ENCODE data around the gene ASPG.

The ASPG gene

DNA sequence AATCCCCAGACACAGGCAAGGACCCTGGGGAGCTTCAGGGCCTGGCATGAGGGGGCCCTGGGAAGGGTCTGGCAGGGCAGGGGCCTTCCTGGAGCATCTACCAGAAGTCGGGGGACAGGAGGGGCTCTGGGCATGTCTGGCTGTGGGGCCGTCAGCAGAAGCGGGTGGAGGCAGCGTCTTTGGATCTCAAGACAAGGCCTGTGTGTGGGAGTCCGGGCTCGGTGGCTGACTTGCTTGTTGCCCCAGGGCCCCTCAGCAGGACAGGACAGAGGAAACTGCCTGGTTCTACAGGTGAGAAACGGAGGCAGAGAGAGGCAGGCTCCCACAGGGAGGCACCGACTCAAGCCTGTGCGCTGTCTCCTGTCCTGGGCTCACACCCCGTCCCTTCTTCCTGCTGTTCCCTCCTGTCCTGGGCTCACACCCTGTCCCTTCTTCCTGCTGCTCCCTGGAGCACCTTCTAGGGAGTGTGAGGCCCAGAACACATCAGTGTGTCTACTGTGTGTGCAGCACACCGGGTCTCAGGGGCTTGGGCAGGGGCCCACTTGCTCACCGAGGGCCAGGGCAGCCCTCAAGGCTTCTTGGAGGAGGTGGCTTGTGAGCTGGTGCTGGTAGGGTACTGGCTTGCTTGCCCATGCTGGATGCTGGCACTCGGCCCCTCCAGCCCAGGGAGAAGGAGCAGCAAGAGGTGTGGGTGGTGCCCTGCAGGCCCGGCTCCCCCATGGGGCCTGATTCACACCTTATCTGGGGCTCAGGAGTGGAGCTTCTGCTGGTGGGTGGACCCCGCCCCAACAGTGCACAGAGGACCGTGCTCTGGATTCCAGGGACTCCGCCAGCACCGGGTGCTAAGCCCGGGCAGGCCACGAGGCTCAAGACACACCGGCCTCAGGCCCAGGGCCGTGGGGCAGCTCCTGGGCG is 14.9 kb downstream of the ASPG start:
- Histone ChIP-seq H3K9me2 (replicated peaks; ENCODE audit: insufficient read depth, low read length) (no peaks in the 10 kb centered on the region), H2AFZ (ENCODE audit: low read length) (no peak overlapping the region), H3K36me3 (replicated peaks; ENCODE audit: insufficient read depth, low read length) (no peaks in the 10 kb centered on the region), H3K4me2 (ENCODE audit: low read depth, low read length) (no peak overlapping the region), H3K9me3 (replicated peaks; ENCODE audit: insufficient read depth, low read length) (no peaks in the 10 kb centered on the region), H3K4me1 (ENCODE audit: low read length) (no peaks in the 10 kb centered on the region), H3K9ac (ENCODE audit: low read length) (no peak overlapping the region), H3K79me2 (ENCODE audit: low read length) (no peaks in the 10 kb centered on the region), H3K4me3 (ENCODE audit: low read length) (no peak overlapping the region), H3F3A (ENCODE audit: insufficient read depth, low read length) (no peaks in the 10 kb centered on the region), H3K27ac (ENCODE audit: low read length) (no peak overlapping the region), H4K20me1 (ENCODE audit: insufficient read depth, low read length) (no peaks in the 10 kb centered on the region), H3K27me3 (replicated peaks; ENCODE audit: insufficient read depth, low read length) (peaks cover 7% of the 10 kb centered on the region; the same call in 1 of the 2 replicates)
- DNase-seq = no peak
- TF ChIP-seq, protein P1, sequence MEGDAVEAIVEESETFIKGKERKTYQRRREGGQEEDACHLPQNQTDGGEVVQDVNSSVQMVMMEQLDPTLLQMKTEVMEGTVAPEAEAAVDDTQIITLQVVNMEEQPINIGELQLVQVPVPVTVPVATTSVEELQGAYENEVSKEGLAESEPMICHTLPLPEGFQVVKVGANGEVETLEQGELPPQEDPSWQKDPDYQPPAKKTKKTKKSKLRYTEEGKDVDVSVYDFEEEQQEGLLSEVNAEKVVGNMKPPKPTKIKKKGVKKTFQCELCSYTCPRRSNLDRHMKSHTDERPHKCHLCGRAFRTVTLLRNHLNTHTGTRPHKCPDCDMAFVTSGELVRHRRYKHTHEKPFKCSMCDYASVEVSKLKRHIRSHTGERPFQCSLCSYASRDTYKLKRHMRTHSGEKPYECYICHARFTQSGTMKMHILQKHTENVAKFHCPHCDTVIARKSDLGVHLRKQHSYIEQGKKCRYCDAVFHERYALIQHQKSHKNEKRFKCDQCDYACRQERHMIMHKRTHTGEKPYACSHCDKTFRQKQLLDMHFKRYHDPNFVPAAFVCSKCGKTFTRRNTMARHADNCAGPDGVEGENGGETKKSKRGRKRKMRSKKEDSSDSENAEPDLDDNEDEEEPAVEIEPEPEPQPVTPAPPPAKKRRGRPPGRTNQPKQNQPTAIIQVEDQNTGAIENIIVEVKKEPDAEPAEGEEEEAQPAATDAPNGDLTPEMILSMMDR (IDR thresholded peaks at IDR 0.05; ENCODE audit: low read length) = no peak
- TF ChIP-seq EZH2phosphoT487 (IDR thresholded peaks at IDR 0.05; ENCODE audit: low read length) (no peak), EZH2 (optimal IDR thresholded peaks at IDR 0.05; ENCODE audit: low read depth, low read length) (no peak)

DNA sequence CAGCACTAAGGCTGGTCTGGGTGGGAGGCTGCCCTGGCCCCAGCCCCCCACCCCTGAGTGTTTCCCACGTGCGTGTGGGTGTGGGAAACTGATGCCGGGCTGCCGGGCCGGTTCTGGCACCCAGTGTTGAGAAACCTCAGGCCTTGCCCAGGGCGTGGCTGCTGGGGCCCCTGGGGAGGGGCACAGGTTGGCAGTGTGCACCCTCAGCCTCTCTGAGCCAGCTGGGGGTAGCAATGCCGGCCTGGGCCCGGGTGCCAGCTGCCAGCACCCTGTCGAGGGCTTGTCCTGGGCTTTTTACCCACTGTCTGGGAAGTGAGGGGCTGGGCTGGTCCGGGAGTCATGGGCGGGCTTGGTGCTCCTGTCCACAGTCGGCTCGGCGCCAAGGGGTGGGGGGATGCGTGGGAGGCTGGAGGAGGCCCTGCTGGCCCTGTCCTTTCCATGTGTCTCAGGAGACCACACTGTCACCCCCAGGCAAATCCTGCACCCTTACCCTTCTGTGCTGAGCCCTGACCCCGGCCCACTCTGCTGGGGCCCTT is 15.7 kb downstream of the ASPG start:
- Histone ChIP-seq H3K36me3 (replicated peaks; ENCODE audit: insufficient read depth, low read length) (no peaks in the 10 kb centered on the region), H3K79me2 (ENCODE audit: low read length) (no peaks in the 10 kb centered on the region), H3K9me2 (replicated peaks; ENCODE audit: insufficient read depth, low read length) (no peaks in the 10 kb centered on the region), H3K27ac (ENCODE audit: low read length) (no peak overlapping the region), H3K27me3 (replicated peaks; ENCODE audit: insufficient read depth, low read length) (peaks cover 7% of the 10 kb centered on the region; the same call in 1 of the 2 replicates), H3K4me1 (ENCODE audit: low read length) (no peaks in the 10 kb centered on the region), H2AFZ (ENCODE audit: low read length) (no peak overlapping the region), H3K9me3 (replicated peaks; ENCODE audit: insufficient read depth, low read length) (no peaks in the 10 kb centered on the region), H3K9ac (ENCODE audit: low read length) (no peak overlapping the region), H3F3A (ENCODE audit: insufficient read depth, low read length) (no peaks in the 10 kb centered on the region), H4K20me1 (ENCODE audit: insufficient read depth, low read length) (no peaks in the 10 kb centered on the region), H3K4me2 (ENCODE audit: low read depth, low read length) (no peak overlapping the region), H3K4me3 (ENCODE audit: low read length) (no peak overlapping the region)
- TF ChIP-seq, protein P1 (IDR thresholded peaks at IDR 0.05; ENCODE audit: low read length) = no peak
- TF ChIP-seq EZH2 (optimal IDR thresholded peaks at IDR 0.05; ENCODE audit: low read depth, low read length) (no peak), EZH2phosphoT487 (IDR thresholded peaks at IDR 0.05; ENCODE audit: low read length) (no peak)
- no peak for DNase-seq

DNA sequence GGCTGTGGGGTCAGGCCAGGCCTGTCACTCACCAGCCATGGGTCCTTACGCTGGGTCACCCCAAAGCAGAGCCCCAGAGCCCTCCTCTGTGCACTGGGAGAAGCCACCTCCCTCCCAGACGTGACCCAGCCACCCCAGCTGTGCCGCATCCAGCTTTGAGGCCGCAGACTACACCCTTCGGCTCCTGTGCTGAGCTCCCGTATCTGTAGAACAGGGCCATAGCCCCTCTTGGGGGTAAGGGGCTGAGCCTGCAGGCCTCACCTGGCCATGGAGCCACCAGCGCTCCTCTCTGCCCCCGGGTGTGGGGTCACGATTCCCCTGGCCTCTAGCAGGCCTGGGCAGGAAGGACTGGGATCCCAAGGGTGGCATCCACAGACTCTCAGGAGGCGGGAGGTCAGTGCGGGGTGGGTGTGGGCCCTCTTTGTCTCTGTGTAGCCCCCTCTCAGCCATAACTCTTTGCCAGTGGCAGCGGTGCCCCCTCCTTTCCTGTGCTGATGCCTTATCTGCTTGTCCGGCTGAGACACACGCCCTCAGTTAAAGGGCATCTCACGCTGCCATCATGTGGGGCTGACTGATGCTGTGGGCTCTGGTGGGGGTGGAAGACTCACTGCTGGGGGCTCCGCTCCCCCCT is 16.3 kb downstream of the ASPG start:
- Histone ChIP-seq H3K9me2 (replicated peaks; ENCODE audit: insufficient read depth, low read length) (no peaks in the 10 kb centered on the region), H3K9ac (ENCODE audit: low read length) (no peak overlapping the region), H4K20me1 (ENCODE audit: insufficient read depth, low read length) (no peaks in the 10 kb centered on the region), H3K27ac (ENCODE audit: low read length) (no peak overlapping the region), H3K27me3 (replicated peaks; ENCODE audit: insufficient read depth, low read length) (peaks cover 7% of the 10 kb centered on the region; the same call in 1 of the 2 replicates), H3K36me3 (replicated peaks; ENCODE audit: insufficient read depth, low read length) (no peaks in the 10 kb centered on the region), H3K4me1 (ENCODE audit: low read length) (no peaks in the 10 kb centered on the region), H3K9me3 (replicated peaks; ENCODE audit: insufficient read depth, low read length) (no peaks in the 10 kb centered on the region), H3F3A (ENCODE audit: insufficient read depth, low read length) (no peaks in the 10 kb centered on the region), H3K79me2 (ENCODE audit: low read length) (no peaks in the 10 kb centered on the region), H2AFZ (ENCODE audit: low read length) (no peak overlapping the region), H3K4me3 (ENCODE audit: low read length) (no peak overlapping the region), H3K4me2 (ENCODE audit: low read depth, low read length) (no peak overlapping the region)
- no peak for DNase-seq
- TF ChIP-seq EZH2phosphoT487 (IDR thresholded peaks at IDR 0.05; ENCODE audit: low read length) (no peak), EZH2 (optimal IDR thresholded peaks at IDR 0.05; ENCODE audit: low read depth, low read length) (no peak)
- TF ChIP-seq, protein P1 (IDR thresholded peaks at IDR 0.05; ENCODE audit: low read length) = no peak
